Endothelial cell of umbilical vein (primary cell): ENCODE results near the gene FBXL12. TPM values are rescaled to one million over a fixed set of nuclear protein-coding genes. Genes with fewer than 3 reads are reported as not detected.

ENCODE experiments used
- BruUV-seq: library from RNA; stranded (reverse); fragments of 400-500 nt; replicated peaks from 2 replicates; lab custom pipeline; 2021; lab: Mats Ljungman, UMichigan
- CTCF ChIA-PET: fragments of 300-600, 350-600 bp; sonication (Branson Sonifier 250); formaldehyde crosslinking; loops from one replicate; lab custom pipeline; 2021; ENCODE audit warnings: antibody characterized with exemption, inconsistent platforms; lab: Charles Lee
- POLR2A ChIA-PET: fragments of 300-600, 350-600 bp; sonication (Branson Sonifier 250); formaldehyde crosslinking; loops from one replicate; lab custom pipeline; 2021; ENCODE audit warnings: antibody characterized with exemption, inconsistent platforms; lab: Charles Lee
- DNase-seq: peaks from one replicate; pipeline ENCODE4 v3.0.0-alpha.2; 2011; ENCODE audit warnings: low read depth, low spot score
- FAIRE-seq: peaks from 2 replicates; lab custom pipeline; 2011; peaks lifted over from hg19 to GRCh38; lab: Jason Lieb, UNC
- H2AFZ ChIP-seq: 2 replicates; pipeline ENCODE4 v1.6.0; 2012; ENCODE audit warnings: low read depth, low read length, control low read depth, inconsistent platforms
- H3K27ac ChIP-seq: 2 replicates; pipeline ENCODE4 v1.5.1; 2011; ENCODE audit warnings: low read depth, mild to moderate bottlenecking, control low read depth, low read length, moderate library complexity; ENCODE audit not compliant: insufficient read depth
- H3K27me3 ChIP-seq, 2 experiments: 2 replicates each; pipeline versions ENCODE4 v1.6.0 to v1.6.1; 2011; ENCODE audit warnings: low read length in 2 of 2, mixed read lengths in 1 of 2; ENCODE audit not compliant: control insufficient read depth in 2 of 2, insufficient read depth in 2 of 2
- H3K36me3 ChIP-seq, 2 experiments: 2 replicates in 1 of 2; 3 replicates in 1 of 2; pipeline ENCODE4 v1.5.1; 2011; ENCODE audit warnings: low read length in 2 of 2, mild to moderate bottlenecking in 1 of 2, moderate library complexity in 1 of 2; ENCODE audit not compliant: control insufficient read depth in 2 of 2, insufficient read depth in 2 of 2; ENCODE audit errors: extremely low read depth in 1 of 2
- H3K4me1 ChIP-seq: 3 replicates; pipeline ENCODE4 v1.5.1; 2011; ENCODE audit warnings: mild to moderate bottlenecking, low read length; ENCODE audit not compliant: control insufficient read depth, insufficient read depth; ENCODE audit errors: extremely low read depth
- H3K4me2 ChIP-seq: 2 replicates; pipeline ENCODE4 v1.6.1; 2011; ENCODE audit warnings: low read length, control low read depth, mixed read lengths; ENCODE audit not compliant: insufficient read depth
- H3K4me3 ChIP-seq, 3 experiments: fragments of 200-600 bp in 1 of 3; sonication (generic), shearing (Covaris generic) in 1 of 3; replicated peaks in 1 of 3; 2 replicates each; pipeline ENCODE4 v1.5.1; 2011 to 2016; ENCODE audit warnings: control low read depth in 3 of 3, low read length in 3 of 3, mild to moderate bottlenecking in 2 of 3, inconsistent platforms in 1 of 3, low read depth in 1 of 3, moderate library complexity in 1 of 3; ENCODE audit not compliant: insufficient read depth in 1 of 3
- H3K79me2 ChIP-seq: 2 replicates; pipeline ENCODE4 v1.6.0; 2012; ENCODE audit warnings: low read length, inconsistent platforms; ENCODE audit not compliant: control insufficient read depth, insufficient read depth
- H3K9ac ChIP-seq: replicated peaks from 2 replicates; pipeline ENCODE3; 2011; ENCODE audit warnings: low read length, control low read depth; ENCODE audit not compliant: insufficient read depth; ENCODE audit errors: extremely low read depth
- H3K9me1 ChIP-seq: replicated peaks from 3 replicates; pipeline ENCODE4 v1.6.0; 2011; ENCODE audit warnings: mild to moderate bottlenecking, low read length; ENCODE audit not compliant: control insufficient read depth, insufficient read depth; ENCODE audit errors: extremely low read depth
- H3K9me3 ChIP-seq: replicated peaks from 2 replicates; pipeline ENCODE4 v1.5.1; 2012; ENCODE audit warnings: low read length, inconsistent platforms; ENCODE audit not compliant: control insufficient read depth, insufficient read depth
- H4K20me1 ChIP-seq: replicated peaks from 2 replicates; pipeline ENCODE3; 2011; ENCODE audit warnings: mild to moderate bottlenecking, low read length; ENCODE audit not compliant: control insufficient read depth, insufficient read depth; ENCODE audit errors: extremely low read depth
- POLR2A ChIP-seq: IDR thresholded peaks from 2 replicates; pipeline ENCODE4 v1.6.1; 2012; ENCODE audit warnings: low read depth, mild to moderate bottlenecking, control low read depth, low read length
- POLR2AphosphoS5 ChIP-seq: IDR thresholded peaks from 2 replicates; pipeline ENCODE4 v1.6.1; 2012; ENCODE audit warnings: low read depth, mild to moderate bottlenecking, control low read depth, low read length, moderate library complexity; ENCODE audit not compliant: insufficient read depth
- dilution Hi-C: fragments of 300-500 bp; cut with MboI; formaldehyde crosslinking; loops from one replicate; pipeline ENCODE4 v1.15.0; 2019; ENCODE audit warnings: low sequenced_read_pairs; ENCODE audit not compliant: extremely low pct_ligation_motif_present
- intact Hi-C: fragments of 100-400 bp; cut with micrococcal nuclease; formaldehyde crosslinking; loops from one replicate; pipeline ENCODE4 v1.10.0; 2022
- polyA plus RNA-seq, 4 experiments: library from polyadenylated mRNA; depleted of rRNA in 3 of 4; stranded (reverse) in 3 of 4; unstranded in 1 of 4; fragments of >200 nt; gene quantifications; 2 replicates each; pipeline versions ENCODE4 v1.2.1 to v1.2.3, GENCODE V29; 2011 to 2012; ENCODE audit warnings: missing spikeins in 1 of 4
- total RNA-seq: library from RNA; stranded (reverse); gene quantifications from 2 replicates; pipeline ENCODE4 v1.2.3, GENCODE V29; 2021
- TF ChIP-seq, protein P1 (sequence below), 2 donors: IDR thresholded peaks; 1 replicate in 1 of 2; 2 replicates in 1 of 2; pipeline ENCODE4 v1.5.1; 2011; ENCODE audit warnings: low read length in 2 of 2, mild to moderate bottlenecking in 2 of 2, moderate library complexity in 2 of 2, control low read depth in 1 of 2, inconsistent platforms in 1 of 2, low read depth in 1 of 2; ENCODE audit not compliant: insufficient read depth in 1 of 2; ENCODE audit errors: extremely low read depth in 1 of 2

FBXL12 gene
- total and polyA plus RNA-seq, 2 donors (not counting 3 experiments of a cell fraction or from before 2014, with no cell fraction given), result 26.9 to 33.3 TPM

DNA sequence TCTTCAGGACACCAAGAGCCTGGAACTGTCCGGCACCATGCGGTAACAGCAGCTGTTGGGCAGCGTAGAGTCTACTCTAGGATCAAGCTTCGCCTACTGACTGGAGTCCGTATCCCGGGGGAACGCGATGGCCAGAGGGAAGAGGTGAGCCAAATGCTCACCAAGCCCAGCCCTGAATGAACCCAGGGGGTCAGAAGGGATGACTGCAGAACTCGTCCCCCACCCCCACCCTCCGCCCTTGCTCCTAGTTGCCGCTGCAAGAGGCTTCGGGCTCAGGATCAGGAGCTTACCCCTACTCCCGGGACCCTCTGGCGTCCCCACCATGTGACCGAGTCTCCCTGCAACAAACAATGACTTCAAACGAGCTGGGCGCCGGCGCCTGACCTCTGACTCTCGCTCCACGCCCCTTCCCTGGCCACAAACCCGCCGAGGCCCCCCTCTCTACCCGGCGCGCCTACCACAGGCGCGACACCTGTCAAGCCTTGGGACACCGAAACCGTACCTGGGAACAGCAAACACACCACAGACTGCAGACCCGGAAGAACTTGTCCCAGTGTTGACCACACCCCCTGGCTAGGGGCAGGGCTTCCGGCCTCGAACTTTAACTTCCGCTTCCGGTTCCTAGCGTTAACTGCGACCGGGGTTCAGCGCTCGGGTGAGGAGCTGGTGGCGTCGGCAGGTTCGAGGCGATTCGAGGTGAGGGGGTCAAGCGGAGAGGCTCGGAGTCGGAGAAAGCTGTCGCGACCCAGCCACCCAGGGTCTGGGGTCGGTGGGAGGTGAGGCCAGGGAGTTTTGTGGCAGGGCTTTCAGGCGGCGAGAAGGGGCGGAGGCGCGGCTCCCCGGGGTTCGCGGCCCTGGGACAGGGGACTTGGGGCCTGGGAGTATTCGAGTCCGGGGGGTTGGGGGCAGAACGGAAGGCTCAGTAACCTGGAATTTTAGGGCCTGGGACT is 8.7 kb upstream of the FBXL12 start, which contains the start of gene UBL5:
UBL5 (plus strand) TSS at position 630 of the 950 bp plus-strand sequence. CDS start 420 bp downstream, outside the sequence.
- FAIRE-seq, result peak; percentile 99

More for the DNA sequence above, 8.7 kb upstream of the FBXL12 start, which contains the start of gene UBL5:
- peak within 1 kb of the TSS; percentile 91 for H3K4me2 ChIP-seq
- H3K9me3 ChIP-seq, result no peaks in the 10 kb centered on the region
- H3K27ac ChIP-seq, result peak within 1 kb of the TSS; percentile 48
- POLR2A ChIA-PET, result interaction anchor here (1.0 kb wide), 1 partner anchor 9 kb away, joined by 5 read pairs; the partner anchor contains the start of gene FBXL12
- dilution Hi-C loops (no loop called here), intact Hi-C loops (no loop called here)
- no peaks in the 10 kb centered on the region for H3K27me3 ChIP-seq
- no peaks in the 10 kb centered on the region for H3K9me1 ChIP-seq
- no peaks in the 10 kb centered on the region for H4K20me1 ChIP-seq
- peaks cover 42% of the 10 kb centered on the region for H3K79me2 ChIP-seq
- peak within 1 kb of the TSS; percentile 80 for H3K9ac ChIP-seq
- CTCF ChIA-PET, result interaction anchor here (0.6 to 1.0 kb wide), 3 partner anchors 9 to 1416 kb away, joined by 3 to 5 read pairs (median 3); partner anchors contain the start of gene ZNF561
- H3K36me3 ChIP-seq, result peaks cover 0 to 3% of the 10 kb centered on the region in 2 experiments
- TSS peak; percentile 44 for BruUV-seq
- peak within 1 kb of the TSS; percentile 90 for H2AFZ ChIP-seq
- peak; percentile 89 for DNase-seq
- peak within 1 kb of the TSS; percentile 89 to 97 (median 91) for H3K4me3 ChIP-seq
- peaks cover 12% of the 10 kb centered on the region for H3K4me1 ChIP-seq
- TF ChIP-seq POLR2A, result peak; percentile 92
- TF ChIP-seq, protein P1, sequence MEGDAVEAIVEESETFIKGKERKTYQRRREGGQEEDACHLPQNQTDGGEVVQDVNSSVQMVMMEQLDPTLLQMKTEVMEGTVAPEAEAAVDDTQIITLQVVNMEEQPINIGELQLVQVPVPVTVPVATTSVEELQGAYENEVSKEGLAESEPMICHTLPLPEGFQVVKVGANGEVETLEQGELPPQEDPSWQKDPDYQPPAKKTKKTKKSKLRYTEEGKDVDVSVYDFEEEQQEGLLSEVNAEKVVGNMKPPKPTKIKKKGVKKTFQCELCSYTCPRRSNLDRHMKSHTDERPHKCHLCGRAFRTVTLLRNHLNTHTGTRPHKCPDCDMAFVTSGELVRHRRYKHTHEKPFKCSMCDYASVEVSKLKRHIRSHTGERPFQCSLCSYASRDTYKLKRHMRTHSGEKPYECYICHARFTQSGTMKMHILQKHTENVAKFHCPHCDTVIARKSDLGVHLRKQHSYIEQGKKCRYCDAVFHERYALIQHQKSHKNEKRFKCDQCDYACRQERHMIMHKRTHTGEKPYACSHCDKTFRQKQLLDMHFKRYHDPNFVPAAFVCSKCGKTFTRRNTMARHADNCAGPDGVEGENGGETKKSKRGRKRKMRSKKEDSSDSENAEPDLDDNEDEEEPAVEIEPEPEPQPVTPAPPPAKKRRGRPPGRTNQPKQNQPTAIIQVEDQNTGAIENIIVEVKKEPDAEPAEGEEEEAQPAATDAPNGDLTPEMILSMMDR (IDR thresholded peaks at IDR 0.05; ENCODE audit: extremely low read depth in 1 of 2, insufficient read depth in 1 of 2, low read depth in 1 of 2, low read length in 2 of 2), result no peak
- TF ChIP-seq POLR2AphosphoS5, result peak; percentile 95
